ENCODE measurements around the gene EBF3.

Gene EBF3

GRCh38 chr10:129971381-129972144 is 7.5 kb upstream of the EBF3 start:
- DNase-seq (ENCODE audit: low spot score): peak; percentile 12

DNA sequence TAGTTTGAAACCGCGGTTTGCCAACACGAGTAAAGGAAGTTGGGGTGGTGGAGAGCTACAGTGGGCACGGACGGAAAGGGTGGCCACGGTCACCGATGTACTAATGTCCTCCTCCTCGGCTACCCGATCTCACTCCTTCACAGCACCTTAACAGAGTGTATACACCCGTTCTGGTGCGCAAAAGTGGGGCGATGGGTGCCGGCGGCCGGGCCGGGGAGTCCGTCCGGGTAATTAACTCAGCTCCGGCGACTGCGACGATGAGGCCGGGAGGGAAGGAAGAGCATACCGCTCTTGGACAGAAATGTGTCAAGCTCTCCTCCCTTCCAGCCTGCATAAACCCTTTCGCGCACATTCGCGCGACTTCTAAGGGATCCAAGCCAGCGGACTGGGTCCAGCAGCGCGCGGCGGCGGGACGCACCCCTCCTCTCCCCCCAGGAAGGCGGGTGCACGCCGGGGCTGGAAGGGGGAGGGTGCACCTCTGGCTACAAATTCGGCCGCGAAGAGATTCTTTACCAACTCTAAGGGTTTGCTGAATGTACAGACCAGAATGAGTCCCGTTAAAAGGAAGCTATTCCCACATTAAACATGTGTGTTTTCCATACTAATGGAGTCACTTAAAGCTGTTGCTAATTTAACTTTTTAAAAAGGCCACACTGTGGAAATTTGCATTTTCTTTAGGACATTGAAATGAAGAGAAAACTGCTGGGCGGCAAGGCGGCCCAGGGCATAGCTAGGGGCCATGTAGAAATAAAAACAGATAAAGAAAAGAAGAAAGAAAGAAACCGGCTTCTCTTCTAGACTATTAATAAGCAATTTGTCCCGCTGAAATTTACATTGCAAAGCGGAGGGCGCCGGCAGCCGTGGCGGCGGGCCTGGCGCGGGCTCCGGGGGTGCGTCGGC is 6.6 kb upstream of the EBF3 start:
- DNase-seq (ENCODE audit: low spot score): no peak

DNA sequence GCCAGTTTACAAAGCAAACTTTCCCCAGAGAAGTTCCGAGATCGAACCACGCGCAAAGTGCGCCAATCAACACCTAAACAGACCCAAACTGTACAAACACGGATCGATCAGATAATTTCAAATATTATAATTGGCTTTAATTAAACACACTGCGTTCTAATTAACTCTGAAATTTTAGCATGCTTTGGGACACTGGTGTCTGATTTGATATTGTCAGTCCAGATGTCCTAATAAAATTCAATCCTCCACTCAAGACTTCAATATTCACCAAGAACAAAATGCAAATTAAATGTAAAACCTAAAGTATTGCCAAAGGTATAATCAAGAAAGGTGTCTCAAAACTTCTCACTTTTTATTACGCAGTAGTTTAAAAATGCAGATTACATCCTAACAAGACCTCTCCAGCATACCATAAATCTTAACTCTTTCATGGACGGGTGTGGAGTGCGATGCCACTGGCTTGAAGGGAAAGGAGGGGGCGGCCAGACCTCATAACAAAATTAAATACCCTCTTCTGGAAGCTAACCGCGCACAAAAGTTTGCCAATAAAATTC is 5.9 kb upstream of the EBF3 start:
- no peak for DNase-seq (ENCODE audit: low spot score)

GRCh38 chr10:129969184-129969910 is 5.3 kb upstream of the EBF3 start:
- DNase-seq (ENCODE audit: low spot score): no peak

DNA sequence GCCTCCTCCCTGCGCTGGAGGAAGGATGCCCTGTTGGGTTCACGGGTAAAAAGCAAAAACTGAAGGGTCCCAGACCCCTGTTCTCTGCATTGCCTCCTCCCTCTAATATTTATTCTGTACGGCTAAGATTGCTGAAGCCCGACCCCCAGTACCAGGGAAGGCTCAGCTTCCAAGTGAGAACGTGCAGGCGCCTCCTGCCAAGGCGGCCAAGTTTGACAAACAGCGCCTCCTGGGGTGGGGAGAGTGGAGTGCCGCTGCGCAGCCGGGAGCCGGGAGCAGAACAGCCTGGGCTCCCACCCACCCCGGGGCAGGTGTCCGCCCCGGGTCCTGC is 4.7 kb upstream of the EBF3 start:
- DNase-seq (ENCODE audit: low spot score): no peak

DNA sequence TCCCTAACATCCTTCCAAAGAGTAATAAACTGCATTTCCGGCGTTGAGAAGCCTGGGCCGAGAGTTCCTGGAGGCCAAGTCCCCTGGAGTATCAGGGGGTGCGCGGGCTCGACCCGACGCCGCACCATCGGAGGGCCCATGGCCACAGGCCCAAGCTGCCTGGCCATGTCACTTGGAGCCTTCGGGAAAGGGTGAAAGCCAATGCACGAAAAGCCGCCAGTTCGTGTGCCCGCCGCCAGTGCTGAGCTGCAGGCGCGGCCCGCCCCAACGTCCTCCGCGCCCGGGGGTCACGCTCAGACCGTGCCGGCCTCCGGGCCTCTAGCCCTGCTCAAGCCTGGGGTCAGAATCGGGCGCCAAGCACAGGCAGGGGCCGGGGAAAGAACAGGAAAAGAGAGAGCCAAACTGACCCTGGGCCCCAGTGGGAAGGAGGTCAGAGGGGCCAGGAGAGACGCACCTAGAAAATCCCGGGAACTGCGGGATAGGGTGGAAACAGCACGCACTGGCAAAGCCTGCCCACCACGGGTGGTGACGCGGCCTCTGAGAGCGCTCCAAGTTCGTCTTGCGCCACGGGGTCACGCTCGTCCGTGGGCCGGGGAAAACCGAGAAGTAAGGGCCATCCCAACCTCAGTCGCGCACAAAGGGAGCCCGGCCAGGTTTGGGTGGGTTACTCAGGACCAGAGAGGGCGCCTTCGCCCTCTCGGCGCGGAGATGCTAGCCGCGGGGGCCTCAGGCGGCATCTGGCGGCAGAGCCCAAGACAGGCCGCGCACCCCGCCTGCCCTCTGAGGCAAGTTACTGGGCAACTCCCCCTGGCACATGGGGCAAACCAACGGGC is 4.2 kb upstream of the EBF3 start:
- DNase-seq (ENCODE audit: low spot score): no peak

GRCh38 chr10:129967579-129968019 is 3.5 kb upstream of the EBF3 start:
- no peak for DNase-seq (ENCODE audit: low spot score)

DNA sequence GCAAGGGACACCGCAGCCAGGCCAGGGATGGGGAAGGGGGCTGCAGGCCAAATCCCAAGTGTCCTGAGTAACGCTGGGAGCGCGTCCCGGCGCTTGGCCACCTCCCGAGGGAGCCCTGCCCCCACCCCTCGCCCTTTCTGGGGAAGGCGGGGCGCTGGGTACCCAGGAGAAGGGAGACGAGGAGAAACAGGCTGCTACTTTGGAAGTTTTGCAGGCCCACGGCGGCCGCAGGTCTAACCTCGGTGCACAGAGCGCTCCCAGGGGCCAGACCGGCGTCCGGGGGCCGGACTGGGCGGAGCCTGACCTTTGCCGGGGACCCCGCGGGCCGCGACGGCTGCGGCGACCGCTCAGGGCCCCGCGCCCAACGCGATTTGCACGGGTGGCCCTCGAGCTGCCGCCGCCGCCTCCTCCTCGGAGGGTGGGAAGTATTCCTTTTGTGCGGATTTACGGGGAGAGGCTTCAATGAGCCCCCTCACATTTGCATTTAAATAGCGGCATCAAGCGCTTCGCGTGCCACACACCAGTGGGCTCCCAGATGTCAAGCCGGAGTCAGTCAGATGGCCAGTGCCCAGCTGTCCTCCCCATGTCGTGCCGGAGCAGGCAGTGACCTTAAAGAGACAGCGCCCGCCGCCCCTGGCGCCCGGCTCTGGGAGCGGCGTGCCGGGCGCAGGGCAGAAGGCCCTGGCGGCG is 3.0 kb upstream of the EBF3 start:
- DNase-seq (ENCODE audit: low spot score): no peak

GRCh38 chr10:129966370-129966888 is 2.4 kb upstream of the EBF3 start:
- no peak for DNase-seq (ENCODE audit: low spot score)

DNA sequence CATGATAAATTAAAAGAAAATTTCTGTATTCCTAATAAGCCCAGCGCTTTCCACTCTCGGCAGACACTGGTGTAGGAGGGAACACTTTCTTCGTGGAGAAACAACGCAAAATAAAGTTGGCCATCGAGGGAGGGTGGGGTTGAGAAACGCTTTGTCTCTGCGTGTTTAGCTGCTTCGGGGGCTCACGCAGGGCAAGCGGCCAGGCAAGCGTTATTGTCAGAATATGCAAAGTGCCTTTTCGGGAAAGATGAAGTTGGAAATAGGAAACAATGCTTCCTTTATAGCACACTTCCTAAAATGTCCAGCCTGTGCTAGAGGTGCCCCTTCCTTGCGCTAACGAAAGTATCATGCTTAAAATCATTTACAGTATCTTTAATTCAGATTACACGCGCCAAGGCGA is 1.9 kb upstream of the EBF3 start:
- DNase-seq (ENCODE audit: low spot score): no peak

GRCh38 chr10:129965425-129965808 is 1.3 kb upstream of the EBF3 start:
- no peak for DNase-seq (ENCODE audit: low spot score)

DNA sequence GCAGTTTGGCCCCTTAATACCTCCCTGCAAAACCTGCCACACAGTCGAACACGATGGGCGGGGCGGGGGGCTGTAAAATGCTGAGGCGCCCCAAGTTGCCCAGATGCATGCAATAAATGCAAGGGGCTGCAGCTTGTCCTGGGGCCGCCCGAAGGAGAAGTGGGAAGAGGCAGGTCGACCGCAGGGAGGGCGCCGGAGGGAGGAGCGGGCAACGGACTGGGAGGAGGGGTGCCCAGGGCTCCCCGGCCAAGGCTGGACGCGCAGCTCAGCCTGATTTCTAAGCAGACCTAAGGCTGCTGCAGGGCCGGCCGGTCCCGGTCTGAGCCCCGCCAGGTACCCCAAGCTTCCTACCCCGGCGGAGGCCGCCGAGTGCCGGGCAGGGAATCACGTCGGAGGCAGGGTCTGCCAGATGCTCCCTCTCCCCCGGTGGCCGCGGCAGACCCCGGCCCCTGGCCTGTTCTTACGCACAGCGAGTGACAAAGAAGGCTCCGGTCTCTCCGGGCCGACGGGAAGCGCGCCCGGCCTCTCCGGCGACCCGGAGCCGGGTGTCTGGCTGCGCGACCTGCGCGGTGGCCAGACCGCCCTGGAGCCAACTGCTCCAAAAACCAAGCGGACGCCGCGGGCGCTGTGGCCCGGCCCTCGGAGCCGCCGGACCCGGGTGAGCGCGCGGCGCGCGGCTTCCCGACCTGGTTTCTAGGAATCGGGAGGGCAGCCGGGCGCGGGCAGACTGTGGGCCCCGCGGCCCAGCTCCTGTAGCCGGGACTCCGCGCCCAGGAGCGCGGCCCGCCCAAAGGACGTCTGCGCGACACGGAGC is 744 bp upstream of the EBF3 start:
- no peak for DNase-seq (ENCODE audit: low spot score)

DNA sequence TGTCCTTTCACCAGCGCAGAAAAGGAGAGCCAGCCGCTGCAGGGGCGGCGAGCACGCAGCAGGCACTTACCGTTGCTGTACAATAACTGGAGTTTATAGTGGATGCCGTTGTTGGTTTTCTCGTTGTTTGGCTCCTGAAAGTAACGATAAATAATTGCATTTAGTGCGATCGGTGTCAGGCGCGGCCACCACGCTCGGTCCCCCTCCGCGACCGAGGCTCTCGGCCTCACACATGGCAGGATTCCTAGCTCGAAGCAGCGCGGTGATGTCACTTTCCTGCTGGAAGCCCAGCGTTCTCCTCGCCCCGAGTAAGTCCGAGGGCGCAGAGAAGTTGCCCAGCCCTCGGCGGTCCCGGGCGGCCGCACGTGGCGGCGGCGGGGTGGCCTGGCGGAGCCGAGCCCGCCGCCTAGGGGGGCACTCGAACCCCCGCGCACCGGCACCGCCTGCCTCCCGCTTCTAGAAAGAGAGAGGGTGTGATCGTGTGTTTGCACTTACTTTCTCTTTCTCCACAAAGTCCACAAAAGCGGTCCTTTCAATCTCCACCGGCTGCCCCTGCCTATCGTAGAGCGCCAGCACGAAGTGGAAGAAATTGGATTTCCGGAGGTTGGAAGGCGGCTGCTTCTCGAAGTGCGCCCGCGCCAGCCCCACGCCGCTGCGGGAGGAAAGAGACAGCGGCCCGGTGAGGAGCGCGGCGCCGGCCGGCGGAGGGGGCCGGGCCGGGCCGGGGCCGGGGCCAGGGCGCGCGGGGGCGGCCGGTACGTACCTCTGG is 1.0 kb downstream of the EBF3 start:
- no peak for DNase-seq (ENCODE audit: low spot score)

GRCh38 chr10:129962031-129962871 is 1.8 kb downstream of the EBF3 start:
- no peak for DNase-seq (ENCODE audit: low spot score)

DNA sequence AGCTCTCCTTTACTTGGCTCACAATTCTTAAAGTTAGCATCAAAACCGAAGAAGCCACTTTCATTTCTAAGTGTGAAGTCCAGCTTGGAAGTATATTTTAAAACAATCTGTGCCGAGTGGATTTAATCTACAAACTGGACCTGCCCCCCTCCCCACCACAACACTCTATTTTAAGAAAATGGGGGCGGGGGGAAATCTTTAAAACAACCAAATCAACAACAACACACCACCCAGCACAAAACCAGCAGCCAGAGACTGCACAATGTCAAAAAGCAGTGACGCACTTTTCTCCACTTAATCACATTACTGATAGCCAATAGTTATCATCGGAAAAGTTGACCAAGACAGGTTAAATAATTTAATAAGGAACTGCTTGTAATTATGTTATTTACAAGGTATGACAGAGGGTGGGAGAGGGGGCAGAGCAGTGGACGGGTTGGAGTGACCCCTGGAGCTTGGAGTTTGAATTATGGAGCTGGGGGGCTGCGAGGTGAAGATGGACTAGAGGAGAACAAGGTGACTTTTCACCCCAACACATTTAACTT is 2.8 kb downstream of the EBF3 start:
- DNase-seq (ENCODE audit: low spot score): no peak

DNA sequence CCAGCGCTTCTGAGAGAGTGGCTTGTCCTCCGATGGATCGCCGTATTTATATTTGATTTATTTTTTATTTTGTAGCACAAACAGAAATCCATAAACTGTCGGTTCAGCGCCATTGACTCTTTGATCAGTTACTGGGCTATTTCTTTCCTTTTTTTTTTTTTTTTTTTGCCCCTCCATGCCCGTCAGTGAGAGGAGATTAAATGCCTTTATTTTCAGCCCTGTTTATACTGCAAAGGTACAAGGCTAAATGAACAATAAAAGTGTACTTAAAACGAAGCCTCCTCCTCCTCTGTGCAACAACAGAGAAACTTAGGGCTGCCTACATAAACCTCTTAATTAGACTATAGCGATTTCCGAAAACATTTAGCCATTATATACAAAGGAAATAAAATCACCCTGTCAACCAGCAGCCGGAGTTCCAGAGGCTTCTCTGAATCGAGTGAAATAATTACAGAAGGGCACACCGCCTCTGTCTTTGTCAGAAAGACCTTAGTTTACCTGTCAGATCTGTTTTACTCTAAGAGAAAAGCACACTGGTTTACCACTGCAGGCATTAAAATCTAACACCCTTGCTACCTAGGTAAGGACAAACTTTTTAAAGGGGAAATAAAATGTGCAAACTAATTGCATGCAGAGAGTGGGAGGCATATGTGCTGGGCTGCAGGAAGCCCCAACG is 3.5 kb downstream of the EBF3 start:
- DNase-seq (ENCODE audit: low spot score): no peak
